Cerebellar cortex (tissue), 1 donor: Measurements from ENCODE around the gene SLC2A4RG.

ENCODE experiments used
- DNase-seq: peaks from one replicate; pipeline ENCODE4 v3.0.0-alpha.2; 2015; ENCODE audit warnings: low spot score

Gene SLC2A4RG

DNA sequence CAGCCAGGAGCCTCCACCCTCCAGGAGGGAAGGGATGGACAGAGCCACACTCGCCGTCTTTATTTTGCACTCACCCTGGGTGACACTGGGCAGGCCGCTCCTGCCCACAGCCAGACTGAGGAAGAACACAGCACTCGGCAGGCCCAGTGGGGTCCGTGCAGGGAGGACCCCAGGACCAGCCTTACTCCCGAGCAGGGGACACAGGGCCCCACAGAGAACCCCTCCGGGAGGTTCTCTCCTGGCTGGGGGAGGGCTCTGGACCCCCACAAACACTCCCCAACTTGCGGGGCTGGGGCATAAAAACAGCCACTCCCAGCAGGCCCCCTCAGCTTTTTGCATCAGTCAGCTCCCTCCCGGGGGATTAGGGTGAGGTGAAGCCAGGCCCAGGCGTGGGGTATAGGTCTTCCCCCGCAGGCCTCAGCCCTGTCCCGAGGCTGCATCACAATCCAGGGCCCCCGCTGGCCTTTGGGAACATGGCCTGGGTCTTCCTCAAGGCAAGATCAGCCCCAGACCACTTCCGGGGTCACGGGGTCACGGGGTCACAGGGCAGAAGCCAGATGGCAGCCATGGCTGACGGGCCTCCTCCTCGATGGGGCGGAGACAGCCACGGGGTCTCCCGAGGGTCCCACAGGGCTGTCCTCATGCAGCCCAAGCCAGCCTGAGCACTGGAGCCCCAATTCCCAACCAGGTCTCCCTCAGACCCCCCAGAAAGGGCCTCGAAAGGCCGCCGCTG is 39.9 kb upstream of the SLC2A4RG start:
- no peak for DNase-seq

DNA sequence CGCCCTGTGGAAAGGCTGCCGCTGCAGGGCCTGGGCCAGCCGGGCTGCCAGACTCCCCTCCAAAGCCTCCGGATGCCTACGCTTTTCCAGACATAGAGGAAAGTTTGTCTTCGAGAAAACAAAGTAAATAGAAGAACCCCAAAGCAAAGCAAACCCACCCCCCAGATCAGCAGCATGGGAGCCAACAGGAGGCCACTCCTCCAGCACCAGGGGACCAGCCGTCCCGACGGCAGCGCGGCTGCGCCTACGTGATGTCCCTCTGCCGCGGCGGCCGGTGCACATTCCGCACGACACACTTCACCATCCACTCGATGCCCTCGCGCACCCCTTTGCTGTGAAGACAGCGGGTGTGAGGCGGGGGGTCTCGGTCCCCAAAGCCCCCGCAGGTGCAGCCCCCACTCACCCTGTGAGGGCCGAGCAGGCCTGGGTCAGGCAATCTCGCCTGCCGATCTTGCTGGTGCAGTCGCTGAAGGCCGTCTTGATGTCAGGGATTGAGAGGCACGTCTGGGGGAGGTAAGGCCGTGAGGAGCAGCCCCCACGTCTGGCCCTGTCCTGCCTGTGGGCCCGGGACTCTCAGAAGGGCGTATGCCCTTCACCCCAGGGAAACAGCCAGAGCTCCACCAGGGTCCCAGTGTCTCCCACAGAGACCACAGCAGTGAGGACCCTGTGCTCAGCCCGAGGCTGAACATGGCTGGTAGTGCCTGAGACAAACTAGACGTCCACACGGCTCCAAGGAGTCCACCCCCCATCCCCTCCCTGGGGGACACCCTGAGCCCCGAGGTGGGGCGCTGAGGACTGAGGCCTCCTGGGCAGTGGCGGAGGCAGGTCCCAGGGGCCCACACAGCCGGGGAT is 39.2 kb upstream of the SLC2A4RG start:
- DNase-seq, result no peak

DNA sequence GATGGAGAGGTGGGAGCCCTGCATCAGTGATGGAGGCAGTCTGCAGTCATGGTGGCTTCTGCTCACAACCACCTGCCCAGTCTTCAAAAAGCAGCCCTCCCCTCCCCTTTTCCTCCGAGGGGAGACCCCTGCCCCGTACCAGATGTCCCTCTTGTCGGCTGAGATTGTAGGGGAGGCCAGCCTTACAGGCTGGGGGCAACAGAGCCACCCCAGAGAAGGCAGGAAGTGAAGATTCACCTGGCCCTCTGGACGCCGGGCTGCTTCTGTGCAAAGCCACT is 38.6 kb upstream of the SLC2A4RG start:
- DNase-seq, result no peak

DNA sequence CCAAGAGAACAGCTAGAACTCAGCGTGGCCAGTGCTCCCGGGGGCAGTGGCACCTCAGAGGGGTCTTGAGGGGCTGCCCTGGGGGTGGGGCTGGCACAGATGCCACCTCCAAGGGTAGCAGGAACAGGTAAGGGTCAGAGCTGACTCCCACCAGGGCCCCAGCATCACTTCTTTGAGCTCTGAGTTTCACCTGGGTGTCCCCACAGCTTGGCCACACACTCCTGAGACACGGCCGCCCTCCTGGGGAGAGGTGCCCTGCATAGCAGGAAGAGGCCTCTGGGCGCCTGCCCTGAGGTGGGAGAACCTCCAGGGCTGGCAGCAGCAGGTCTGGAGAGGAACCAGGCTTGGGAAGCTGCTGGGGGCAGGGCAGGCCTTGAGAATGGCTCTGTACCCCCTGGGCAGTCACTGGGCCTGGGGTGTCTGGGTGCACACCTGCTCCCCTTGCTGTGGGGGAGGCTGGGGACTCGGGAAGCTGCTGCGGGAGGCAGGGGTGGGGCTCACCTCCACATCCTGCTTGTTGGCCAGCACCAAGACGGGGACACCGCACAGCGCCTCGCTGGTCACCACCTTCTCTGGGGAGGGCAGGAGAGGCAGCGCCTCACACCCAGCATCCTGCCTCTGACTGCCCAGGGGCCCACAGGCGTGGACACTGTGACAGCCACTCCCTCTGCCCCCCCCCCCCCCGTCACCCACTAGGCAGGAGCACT is 38.1 kb upstream of the SLC2A4RG start:
- DNase-seq, result no peak

DNA sequence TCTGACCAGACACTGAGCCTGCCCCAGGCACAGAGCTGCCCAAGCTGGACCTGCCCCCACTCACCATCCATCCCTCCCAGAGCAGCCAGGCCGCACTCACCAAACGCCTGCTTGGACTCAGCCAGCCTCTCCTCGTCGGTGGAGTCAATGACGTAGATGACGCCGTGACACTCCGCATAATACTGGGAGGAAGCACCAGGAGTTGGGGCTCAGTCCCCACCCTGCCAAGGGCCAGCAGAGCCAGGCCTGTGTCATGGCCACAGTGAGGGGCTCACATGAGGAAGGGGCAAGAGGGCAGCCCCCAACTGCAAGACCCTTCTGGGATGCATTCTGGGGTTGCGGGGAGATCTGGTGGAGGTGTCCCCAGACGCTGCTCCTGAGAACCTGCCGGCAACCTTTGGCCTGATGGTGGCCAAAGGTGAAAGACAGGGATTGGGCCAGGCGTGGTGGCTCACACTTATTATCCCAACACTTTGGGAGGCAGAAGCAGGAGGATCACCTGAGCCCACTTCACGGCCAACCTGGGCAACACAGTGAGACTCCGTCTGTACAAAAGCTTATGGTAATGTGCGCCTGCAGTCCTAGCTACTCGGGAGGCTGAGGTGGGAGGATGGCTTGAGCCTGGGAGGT is 37.4 kb upstream of the SLC2A4RG start:
- DNase-seq, result no peak

DNA sequence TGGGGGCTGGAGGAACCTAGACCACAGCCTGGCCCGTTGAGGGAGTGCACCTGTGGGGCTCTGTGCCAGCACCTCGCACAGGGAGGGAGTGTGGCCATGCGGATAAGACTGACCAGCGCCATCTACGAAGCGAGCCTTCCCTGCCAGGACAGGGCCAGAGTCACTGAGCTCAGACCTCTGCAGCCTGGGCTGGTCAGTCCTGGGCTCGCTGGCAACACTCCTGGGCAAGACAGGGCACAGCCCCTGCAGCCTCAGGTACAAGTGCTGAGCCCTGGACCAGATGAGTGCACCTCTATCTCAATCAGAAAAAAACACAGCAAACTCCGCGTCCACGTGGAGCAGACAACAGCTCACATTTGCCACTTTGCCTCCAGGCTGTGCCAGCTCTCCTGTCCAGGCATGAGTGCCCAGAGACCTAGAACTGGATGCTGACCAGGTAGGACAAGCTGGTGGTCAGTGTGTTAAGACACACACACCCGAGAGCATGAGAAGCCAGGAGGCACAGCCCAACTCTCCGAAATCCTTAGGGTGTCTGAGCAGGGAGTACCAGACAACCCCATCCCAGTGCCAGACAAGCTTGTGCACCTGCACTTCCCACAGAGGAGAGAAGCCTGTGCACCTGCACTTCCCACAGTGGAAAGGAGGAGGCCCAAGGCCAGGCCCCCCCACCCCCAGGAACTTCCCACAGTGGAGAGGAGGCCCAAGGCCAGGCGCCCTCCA is 36.7 kb upstream of the SLC2A4RG start:
- DNase-seq, result no peak

DNA sequence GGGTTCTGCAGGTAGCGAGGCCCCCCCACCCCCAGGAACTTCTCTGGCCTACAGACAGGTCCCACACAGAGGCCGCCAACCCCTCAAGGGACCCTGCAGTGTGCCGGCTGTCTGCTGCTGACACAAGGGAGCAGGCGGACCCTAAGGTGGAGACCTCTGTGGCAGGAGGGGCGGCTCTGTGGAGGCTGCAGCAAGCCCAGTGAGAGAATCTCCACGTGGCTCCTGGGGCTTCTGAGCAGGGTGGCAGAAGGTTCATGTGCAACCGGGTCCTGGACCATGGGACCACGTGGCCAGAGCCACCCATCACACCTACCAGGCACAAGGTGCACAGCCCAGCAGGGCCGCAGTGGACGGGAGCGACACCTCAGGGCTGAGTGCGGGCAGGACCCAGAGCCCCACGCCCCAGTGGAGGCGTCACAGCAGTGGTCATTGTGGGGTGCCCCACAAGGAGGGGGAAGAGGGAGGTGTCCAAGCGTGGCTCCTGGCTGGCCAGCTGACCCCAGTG is 36.1 kb upstream of the SLC2A4RG start:
- DNase-seq, result no peak

DNA sequence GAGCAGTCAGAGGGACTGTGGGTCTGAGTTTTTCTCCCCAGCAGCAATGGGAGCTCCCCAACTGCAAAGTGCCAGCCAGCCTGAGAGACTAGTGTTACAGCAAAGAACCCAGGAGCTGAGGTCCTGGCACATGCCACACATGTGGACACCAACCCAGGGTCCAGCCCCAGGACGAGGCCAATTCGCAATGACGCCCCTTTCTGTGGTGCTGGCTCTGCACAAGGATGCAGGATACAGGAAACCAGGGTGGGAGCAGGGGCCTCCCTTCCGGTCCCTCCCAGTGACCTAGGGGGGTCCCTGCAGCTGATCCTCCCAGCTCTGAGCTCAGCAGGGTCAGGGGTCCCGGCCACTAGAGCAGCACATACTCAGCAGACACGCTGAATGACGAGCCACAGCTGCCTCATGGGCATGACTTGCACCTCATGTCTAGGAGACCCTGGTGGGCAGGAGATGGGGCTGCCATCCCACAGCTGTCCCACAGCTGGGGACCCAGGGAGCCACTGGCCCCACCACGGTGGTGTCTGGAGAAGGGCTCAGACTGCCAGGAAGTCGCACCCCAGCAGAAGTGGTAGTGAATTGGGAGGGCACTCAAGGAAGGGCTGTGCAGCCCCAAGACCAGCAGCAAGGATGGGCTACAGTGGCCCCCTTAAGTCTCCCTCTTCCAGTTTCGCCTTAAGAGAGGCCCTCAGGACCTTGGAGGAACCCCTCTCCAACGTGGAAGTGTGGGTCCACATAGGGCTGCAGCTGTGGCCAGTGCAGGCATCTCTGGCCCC is 35.4 kb upstream of the SLC2A4RG start:
- no peak for DNase-seq

DNA sequence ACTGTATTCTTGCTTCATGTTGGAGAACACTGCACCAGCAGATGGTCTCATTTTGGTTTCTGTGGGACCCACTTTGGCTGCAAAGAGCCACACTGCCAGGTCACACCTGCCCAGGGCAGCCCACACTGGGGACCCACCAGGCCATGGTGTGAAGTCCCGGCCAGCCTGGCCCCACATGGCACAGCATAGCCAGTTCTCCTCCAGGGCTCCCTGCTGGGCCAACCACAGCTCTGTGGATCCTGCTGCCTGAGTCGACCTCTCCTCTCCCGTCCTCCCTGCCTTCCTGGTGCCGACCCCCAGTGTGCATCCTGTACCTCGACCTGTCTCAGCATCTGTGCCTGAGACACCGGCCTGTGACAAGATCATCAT is 34.8 kb upstream of the SLC2A4RG start:
- DNase-seq, result no peak

DNA sequence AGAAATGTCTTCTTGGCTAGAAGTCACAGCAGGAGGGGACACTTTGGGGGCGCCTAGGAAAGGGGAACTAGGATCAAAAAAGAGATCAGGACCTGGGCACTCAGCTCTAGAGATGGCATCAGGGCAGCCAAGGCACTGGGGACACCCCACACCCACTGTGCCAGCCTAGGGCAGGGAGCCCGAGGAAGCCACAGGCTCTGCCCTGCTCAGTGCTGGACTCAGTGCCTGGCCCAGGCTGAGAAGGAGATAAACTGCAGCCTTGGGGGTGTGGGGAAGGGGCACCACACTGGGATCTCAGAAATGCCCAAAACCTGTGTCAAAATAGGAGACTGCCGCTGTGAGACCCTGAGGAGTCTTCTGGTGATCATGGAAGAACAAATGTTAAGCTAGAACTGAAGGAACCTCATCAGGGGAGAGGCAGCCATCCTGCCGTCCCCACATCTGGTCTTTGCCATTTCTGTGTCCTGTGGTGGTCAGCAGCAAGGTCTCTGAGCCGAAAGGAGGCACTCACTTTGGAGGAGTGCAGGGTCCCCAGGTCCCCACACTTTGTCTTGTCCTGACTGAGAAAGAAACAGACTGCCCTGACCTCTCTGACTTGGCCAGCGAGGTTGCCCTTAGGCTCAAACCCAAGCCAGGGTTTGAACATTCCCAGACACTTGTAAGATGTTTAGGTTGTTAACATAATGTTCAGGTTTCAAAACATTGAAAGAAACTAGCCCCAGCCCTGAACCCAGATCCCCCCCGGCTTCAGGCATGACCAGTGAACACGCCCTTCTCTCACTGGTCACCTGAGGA is 34.1 kb upstream of the SLC2A4RG start:
- DNase-seq, result no peak

DNA sequence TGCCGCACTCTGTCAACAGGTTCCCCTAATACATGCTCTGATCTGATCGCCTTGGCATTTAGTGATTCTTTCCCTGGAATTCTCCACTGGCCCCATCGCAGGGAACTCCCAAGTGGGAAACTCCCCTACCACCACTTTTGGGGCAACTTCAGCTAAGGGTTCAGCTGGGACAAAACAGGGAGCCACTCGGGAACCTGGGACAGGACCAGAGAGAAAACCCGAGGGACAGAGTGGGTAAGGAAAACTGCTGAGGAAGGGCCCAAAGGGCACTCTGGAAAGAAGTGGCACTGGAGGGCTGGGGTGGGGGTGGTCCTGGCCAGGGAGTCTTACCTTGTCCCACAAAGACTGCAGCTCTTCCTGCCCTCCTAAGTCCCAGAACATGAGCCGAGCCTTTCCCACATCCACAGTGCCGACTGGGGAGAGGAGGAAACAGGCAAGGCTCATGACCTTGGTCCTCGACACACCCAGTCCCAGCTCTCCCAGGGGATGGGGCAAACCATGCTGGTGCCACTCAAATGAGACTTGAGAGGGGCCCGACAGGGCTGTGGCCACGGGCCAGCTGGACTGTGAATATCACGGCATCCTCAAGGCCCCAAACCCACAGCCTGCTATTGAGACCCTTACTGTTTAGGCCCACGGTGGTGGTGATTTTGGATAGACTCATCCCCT is 33.4 kb upstream of the SLC2A4RG start:
- DNase-seq, result no peak

DNA sequence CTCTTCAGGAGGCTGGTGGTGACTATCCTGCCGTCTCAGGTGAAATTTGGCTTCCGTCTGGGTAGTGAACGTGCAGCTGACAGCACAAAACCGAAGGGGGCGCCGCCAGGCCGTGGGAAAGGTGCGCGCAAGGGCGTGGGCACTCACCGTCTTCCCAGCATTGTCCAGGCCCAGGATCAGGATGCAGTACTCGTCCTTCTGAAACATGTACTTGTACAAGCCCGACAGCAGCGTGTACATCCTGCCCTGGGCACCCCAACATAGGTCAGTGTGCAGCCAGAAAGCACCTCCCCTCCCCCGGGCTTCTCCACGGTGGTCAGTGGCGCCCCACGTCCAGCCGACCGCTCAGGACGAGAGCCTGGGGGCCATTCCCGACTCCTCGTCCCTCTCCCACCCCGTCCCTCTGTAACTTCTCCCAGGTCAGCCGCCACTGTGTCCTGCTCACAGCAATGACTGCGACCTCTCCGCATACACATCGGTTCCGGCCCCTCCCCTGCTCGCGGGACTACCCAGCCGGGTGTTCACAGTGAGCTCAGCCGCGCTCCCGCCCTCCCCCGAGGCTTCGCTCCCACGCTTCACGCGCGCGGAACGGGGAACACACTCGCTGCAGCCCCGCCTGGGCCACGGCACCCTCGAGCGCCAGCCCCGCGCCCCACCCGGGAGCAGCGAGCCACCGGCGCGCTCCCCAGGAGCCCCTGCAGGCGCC is 32.6 kb upstream of the SLC2A4RG start:
- peak; percentile 37 for DNase-seq

DNA sequence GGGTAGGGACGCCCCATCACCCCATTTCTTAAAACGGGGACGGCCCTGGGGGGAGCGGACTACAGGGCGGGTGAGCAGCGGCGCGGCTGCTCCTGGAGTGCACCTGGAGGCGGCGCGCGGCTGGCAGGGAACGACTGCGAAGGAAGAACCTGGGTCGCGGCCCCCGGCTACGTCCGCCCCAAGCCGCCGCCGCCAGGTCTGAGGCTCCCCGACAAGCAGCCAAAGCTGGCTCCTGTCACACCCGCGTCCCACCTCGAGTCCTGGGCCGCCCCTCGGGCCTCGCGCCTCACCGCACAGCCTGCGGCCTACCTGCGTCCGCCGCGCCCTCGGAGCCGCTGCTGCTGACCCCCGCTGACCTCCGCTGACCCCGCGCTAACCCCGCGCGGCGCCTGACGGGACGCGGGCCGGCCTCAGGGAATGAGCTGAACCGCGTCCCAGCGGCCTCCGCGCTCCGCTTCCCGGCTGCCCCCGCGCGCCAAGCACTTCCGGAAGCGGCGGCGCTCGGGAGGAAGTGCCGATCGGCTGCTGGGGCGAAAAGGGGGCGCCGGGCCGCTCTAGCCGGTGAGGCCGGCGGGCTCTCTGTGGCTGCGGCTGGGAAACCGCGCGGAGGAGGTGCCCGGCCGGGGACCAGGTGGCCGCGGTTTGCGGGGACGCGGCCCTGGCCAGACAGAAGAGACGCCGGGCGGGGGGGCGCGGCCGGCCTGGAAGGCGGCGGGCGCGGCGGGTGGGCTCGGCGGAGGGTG is 31.8 kb upstream of the SLC2A4RG start, which contains the start of the genes ARFRP1 and ZGPAT:
Gene ARFRP1, minus strand, starts transcription at position 419 of the 743 bp plus-strand sequence. CDS start 885 bp downstream, outside the sequence.
Gene ZGPAT, plus strand, starts transcription at position 482 of the 743 bp plus-strand sequence. CDS start 542 bp downstream, outside the sequence.
- DNase-seq, result peak; percentile 78

DNA sequence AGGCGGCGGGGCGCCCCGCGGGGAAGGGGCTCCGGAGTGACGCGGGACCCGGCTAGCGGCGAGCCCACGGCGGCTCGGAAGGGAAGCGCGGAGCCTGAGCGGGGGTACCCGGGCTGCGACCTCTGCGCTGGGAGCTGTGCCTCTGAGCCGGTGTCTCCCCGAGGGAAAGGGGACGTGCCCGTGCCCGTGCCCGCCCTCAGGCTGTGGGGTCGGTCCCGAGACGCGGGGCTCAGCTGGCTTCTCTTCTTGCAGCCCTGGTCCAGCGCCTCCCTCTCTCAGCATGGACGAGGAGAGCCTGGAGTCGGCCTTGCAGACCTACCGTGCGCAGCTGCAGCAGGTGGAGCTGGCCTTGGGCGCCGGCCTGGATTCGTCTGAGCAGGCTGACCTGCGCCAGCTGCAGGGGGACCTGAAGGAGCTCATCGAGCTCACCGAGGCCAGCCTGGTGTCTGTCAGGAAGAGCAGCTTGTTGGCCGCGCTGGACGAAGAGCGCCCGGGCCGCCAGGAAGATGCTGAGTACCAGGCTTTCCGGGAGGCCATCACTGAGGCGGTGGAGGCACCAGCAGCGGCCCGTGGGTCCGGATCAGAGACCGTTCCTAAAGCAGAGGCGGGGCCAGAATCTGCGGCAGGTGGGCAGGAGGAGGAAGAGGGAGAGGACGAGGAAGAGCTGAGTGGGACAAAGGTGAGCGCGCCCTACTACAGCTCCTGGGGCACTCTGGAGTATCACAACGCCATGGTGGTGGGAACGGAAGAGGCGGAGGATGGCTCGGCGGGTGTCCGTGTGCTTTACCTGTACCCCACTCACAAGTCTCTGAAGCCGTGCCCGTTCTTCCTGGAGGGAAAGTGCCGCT is 31.1 kb upstream of the SLC2A4RG start:
- DNase-seq, result no peak

DNA sequence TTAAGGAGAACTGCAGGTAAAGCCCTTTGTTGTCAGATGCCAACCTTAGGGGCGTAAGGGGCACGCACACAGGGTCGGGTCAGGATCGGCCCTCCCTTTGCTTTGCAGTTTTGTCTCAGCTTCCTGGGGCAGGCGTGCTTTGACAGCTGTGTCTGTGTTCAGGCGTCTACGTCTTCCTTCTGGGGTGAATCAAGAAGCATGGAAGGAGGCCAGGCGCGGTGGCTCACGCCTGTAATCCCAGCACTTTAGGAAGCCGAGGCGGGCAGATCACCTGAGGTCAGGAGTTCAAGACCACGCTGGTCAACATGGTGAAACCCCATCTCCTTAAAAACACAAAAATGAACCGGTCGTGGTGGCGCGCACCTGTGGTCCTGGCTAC is 30.4 kb upstream of the SLC2A4RG start:
- DNase-seq, result no peak

DNA sequence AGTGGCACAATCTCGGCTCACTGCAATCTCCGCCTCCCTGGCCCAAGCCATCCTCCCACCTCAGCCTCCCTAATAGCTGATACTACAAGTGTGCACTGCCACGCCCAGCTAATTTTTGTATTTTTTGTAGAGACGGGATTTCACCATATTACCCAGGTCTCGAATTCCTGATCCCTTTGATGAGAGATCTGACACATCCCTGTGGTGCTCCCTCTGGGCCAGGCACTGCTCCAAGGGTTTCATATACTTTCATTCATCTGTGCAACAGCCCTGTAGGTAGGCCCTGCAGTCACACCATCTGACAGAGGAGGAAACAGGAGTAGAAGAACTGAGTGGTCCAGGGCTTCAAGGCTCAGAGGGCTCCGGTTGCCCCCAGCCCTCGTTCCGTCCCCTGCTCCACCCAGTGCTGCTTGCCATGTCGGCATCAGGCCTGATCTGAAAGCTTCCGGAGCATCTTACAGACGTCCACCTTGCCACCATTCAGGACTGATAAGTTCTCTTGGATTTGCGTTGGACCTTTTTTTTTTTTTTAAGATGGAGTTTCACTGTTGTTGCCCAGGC is 28.4 kb upstream of the SLC2A4RG start:
- DNase-seq, result no peak

DNA sequence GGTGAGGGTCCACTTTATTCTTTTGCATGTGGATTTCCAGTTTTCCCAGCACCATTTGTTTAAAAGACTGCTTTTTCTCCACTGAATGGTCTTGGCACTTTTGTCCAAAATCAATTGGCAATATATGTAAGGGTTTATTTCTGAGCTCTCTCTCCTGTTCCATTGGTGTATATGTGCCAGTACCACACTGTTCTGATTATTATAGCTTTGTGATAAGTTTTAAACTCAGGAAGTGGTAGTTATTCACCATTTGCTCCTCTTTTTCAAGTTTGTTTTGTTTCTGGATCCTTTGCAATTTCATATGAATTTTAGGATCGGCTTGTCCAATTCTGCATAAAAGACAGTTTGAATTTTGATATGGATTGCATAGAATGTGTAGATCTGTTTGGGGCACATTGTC is 27.4 kb upstream of the SLC2A4RG start:
- no peak for DNase-seq
